Suprapubic skin (tissue), 4 donors: Measurements from ENCODE around the gene RRAD. TPM values are rescaled to one million over a fixed set of nuclear protein-coding genes. Genes with fewer than 3 reads are reported as not detected.
"Not testable (repeated sequence)": the region's sequence is repeated elsewhere in the genome, so short reads cannot be mapped to it uniquely, and the experiment has no call there.

Experiments
- DNase-seq, 2 donors: peaks; one replicate each; pipeline ENCODE4 v3.0.0-alpha.2; 2019; ENCODE audit warnings: low spot score in 2 of 2
- H3K27ac ChIP-seq: fragments of 200-600 bp; sonication (generic); one replicate; pipeline ENCODE4 v1.5.1; 2019
- H3K27me3 ChIP-seq: fragments of 200-600 bp; sonication (generic); one replicate; pipeline ENCODE4 v1.5.1; 2019
- H3K36me3 ChIP-seq: fragments of 200-600 bp; sonication (generic); one replicate; pipeline ENCODE4 v1.5.1; 2019
- H3K4me1 ChIP-seq: fragments of 200-600 bp; sonication (generic); one replicate; pipeline ENCODE4 v1.5.1; 2019
- H3K4me3 ChIP-seq: fragments of 200-600 bp; sonication (generic); one replicate; pipeline ENCODE4 v1.5.1; 2019; ENCODE audit warnings: mild to moderate bottlenecking
- H3K9me3 ChIP-seq: fragments of 200-600 bp; sonication (generic); one replicate; pipeline ENCODE4 v1.5.1; 2019
- CTCF ChIP-seq, 2 donors: fragments of 200-600 bp in 1 of 2; fragments of 450-650 bp in 1 of 2; sonication (generic) in 1 of 2; IDR thresholded peaks; one replicate each; pipeline ENCODE4 v1.5.1; 2016 to 2019; ENCODE audit warnings: antibody characterized with exemption in 2 of 2, mild to moderate bottlenecking in 1 of 2, moderate library complexity in 1 of 2
- EP300 ChIP-seq: sonication (generic); formaldehyde crosslinking; IDR thresholded peaks from one replicate; pipeline ENCODE4 v1.6.1; 2017; ENCODE audit warnings: antibody characterized with exemption
- POLR2A ChIP-seq, 2 donors: fragments of 450-650 bp; IDR thresholded peaks; one replicate each; pipeline ENCODE4 v1.6.1; 2017; ENCODE audit warnings: antibody characterized with exemption in 2 of 2, mild to moderate bottlenecking in 2 of 2, moderate library complexity in 2 of 2
- POLR2AphosphoS5 ChIP-seq, 3 donors: sonication (generic); formaldehyde crosslinking; IDR thresholded peaks; one replicate each; pipeline ENCODE4 v1.6.1; 2017; ENCODE audit warnings: antibody characterized with exemption in 3 of 3
- WGBS: methylation state at CpG from one replicate; pipeline ENCODE4 v1.1.5; 2018; 5-methylcytosine and 5-hydroxymethylcytosine counted together
- total RNA-seq, 4 donors: library from RNA; depleted of rRNA; stranded (reverse); fragments of >200 nt; gene quantifications; one replicate each; pipeline ENCODE4 v1.1.0, GENCODE V29; 2016

The RRAD gene
- total RNA-seq, 4 donors from 2014 or later: 1.5 to 12.1 (median 4.6) TPM

- Histone ChIP-seq H3K4me1 (peaks cover 21% of the 10 kb centered on the region), H3K4me3 (peak overlapping the region; percentile 58), H3K9me3 (no peaks in the 10 kb centered on the region), H3K36me3 (peaks cover 8% of the 10 kb centered on the region), H3K27me3 (peaks cover 3% of the 10 kb centered on the region), H3K27ac (no peak overlapping the region)
- peak in 1 of 2 donors; percentile 68 for DNase-seq
- TF ChIP-seq POLR2A (IDR thresholded peaks at IDR 0.05) (no peak), EP300 (no peak), POLR2AphosphoS5 (IDR thresholded peaks at IDR 0.05) (no peak), CTCF (IDR thresholded peaks at IDR 0.05) (no peak)
- 2% methylated on average over 17 of the region's 44 CpGs for WGBS
These were observed 22.9 kb upstream of the RRAD start for GRCh38 chr16:66948134-66948836.

DNA sequence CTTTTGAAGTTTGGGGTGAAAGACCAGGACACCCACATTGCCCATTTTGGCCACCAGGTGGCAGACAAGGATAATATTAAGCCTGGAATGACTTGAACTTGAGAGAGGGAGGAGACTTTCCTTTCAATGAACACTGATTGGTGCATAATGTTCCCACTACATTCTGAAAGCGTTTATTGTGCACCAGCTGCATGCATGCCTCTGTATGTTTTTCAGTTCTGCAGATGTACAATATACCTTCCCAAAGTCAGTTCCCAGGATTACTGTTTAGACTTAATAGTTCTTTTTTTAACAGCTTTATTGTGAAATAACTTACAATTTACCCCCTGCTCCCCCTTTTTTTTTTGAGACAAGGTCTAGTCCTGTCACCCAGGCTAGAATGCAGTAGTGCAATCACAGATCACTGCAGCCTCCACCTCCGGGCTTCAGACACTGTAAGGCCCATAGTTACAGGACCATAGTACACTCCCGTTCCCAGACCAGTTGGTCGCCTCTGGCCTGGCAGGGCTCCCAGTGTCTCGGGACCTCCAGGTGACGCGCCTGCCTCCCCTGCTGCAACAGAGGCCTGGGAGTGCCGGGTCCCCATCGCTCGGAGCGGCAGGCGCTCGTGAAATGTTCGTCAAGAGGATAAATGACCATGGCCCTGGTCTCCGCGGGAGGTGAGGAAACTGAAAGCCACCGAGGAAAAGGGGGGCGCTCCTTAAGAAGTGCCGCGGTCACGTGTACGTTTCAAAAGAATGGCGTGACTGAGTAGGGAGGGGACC is 22.1 kb upstream of the RRAD start:
- Histone ChIP-seq H3K36me3 (peaks cover 16% of the 10 kb centered on the region), H3K4me1 (peaks cover 21% of the 10 kb centered on the region), H3K27ac (no peak overlapping the region), H3K27me3 (peaks cover 3% of the 10 kb centered on the region), H3K4me3 (peak overlapping the region; percentile 58), H3K9me3 (no peaks in the 10 kb centered on the region)
- 0% methylated on average over 23 of the region's 23 CpGs for WGBS
- TF ChIP-seq CTCF (IDR thresholded peaks at IDR 0.05) (peak; percentile 84 to 91), POLR2A (IDR thresholded peaks at IDR 0.05) (no peak)
- DNase-seq: peak; percentile 89 to 91

- Histone ChIP-seq H3K27me3 (peaks cover 3% of the 10 kb centered on the region), H3K9me3 (no peaks in the 10 kb centered on the region), H3K36me3 (peaks cover 21% of the 10 kb centered on the region), H3K27ac (no peak overlapping the region), H3K4me1 (peaks cover 21% of the 10 kb centered on the region), H3K4me3 (no peak overlapping the region)
- DNase-seq: no peak
- TF ChIP-seq POLR2AphosphoS5 (IDR thresholded peaks at IDR 0.05) (no peak), CTCF (IDR thresholded peaks at IDR 0.05) (no peak), POLR2A (IDR thresholded peaks at IDR 0.05) (no peak), EP300 (no peak)
- 34% methylated on average over 5 of the region's 5 CpGs for WGBS
These were observed 21.6 kb upstream of the RRAD start for GRCh38 chr16:66946974-66947301.

DNA sequence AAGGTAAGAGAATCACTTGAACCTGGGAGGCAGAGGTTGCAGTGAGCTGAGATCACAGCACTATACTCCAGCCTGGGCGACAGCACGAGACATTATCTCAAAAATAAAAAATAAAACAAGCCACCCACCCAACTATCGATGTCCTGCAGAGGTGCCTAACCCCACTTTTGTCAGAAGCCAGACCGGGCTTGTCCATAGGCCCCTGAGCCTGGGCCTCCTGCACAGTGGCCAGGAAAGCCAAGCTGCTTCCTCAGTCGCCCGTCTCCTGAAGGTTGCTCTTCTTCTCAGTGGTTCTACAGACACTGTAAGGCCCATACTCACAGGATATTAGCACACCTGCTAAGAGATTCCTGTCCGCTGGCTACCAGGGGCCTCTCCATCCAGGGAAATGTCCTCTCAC is 21.2 kb upstream of the RRAD start:
- Histone ChIP-seq H3K27ac (no peak overlapping the region), H3K4me3 (no peak overlapping the region), H3K4me1 (peaks cover 21% of the 10 kb centered on the region), H3K27me3 (peaks cover 3% of the 10 kb centered on the region), H3K36me3 (peaks cover 25% of the 10 kb centered on the region), H3K9me3 (no peaks in the 10 kb centered on the region)
- no peak for TF ChIP-seq CTCF (IDR thresholded peaks at IDR 0.05)
- TF ChIP-seq POLR2A (IDR thresholded peaks at IDR 0.05): no peak
- TF ChIP-seq EP300: no peak
- no peak for TF ChIP-seq POLR2AphosphoS5 (IDR thresholded peaks at IDR 0.05)
- WGBS: 70% methylated on average over 7 of the region's 7 CpGs
- no peak for DNase-seq

DNA sequence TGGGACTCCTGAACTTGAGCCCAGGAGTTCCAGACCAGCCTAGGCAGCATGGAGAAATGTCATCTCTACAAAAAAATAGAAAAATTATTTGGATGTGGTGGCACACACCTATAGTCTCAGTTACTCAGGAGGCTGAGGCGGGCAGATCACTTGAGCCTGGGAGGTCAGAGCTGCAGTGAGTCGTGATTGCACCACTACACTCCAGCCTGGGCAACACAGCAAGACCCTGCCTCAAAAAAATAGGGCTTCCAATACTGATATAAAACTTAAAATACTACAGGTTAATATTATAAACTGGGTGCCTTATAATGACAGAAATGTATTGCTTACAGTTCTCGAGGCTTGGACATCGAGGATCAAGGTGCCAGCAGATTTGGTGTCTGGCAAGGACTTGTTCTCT is 20.6 kb upstream of the RRAD start:
- H3K36me3 ChIP-seq: peaks cover 31% of the 10 kb centered on the region
- no peak overlapping the region for H3K4me3 ChIP-seq
- H3K9me3 ChIP-seq: no peaks in the 10 kb centered on the region
- H3K4me1 ChIP-seq: peaks cover 21% of the 10 kb centered on the region
- TF ChIP-seq EP300: no peak
- TF ChIP-seq POLR2AphosphoS5 (IDR thresholded peaks at IDR 0.05): no peak
- TF ChIP-seq POLR2A (IDR thresholded peaks at IDR 0.05): no peak
- TF ChIP-seq CTCF (IDR thresholded peaks at IDR 0.05): no peak
- no peak overlapping the region for H3K27ac ChIP-seq
- 84% methylated on average over 4 of the region's 4 CpGs for WGBS
- H3K27me3 ChIP-seq: peaks cover 3% of the 10 kb centered on the region
- DNase-seq: no peak

DNA sequence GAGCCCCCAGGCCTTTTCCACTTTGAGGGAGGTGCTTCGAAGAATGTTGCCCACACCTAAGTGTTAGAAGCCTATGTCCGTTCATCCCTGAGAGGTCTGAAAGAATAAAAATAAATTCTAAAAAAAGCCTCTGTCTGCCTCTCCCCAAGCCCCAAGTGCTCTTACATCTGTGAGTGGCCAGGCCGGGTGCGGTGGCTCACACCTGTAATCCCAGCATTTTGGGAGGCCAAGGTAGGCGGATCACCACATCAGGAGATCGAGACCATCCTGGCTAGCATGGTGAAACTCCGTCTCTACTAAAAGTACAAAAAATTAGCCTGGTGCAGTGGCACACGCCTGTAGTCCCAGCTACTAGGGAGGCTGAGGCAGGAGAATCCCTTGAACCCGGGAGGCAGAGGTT is 19.6 kb upstream of the RRAD start:
- Histone ChIP-seq H3K36me3 (peaks cover 41% of the 10 kb centered on the region), H3K4me1 (peaks cover 21% of the 10 kb centered on the region)
- H3K9me3 ChIP-seq, H3K27me3 ChIP-seq, H3K4me3 ChIP-seq, DNase-seq, H3K27ac ChIP-seq: not testable (repeated sequence)
- WGBS: 87% methylated on average over 9 of the region's 9 CpGs
